Caco-2 (cell line): ENCODE data around the gene CCR3. TPM values are rescaled to one million over a fixed set of nuclear protein-coding genes. Genes with fewer than 3 reads are reported as not detected.

Experiments used
- BruUV-seq: library from RNA; stranded (reverse); fragments of 400-500 nt; replicated peaks from 2 replicates; lab custom pipeline; 2021; lab: Mats Ljungman, UMichigan
- CTCF ChIA-PET: fragments of 300-600 bp; sonication (Branson Sonifier 250); formaldehyde crosslinking; loops from one replicate; lab custom pipeline; 2022; ENCODE audit warnings: antibody characterized with exemption; lab: Charles Lee
- POLR2A ChIA-PET: fragments of 300-600 bp; sonication (Branson Sonifier 250); formaldehyde crosslinking; loops from one replicate; lab custom pipeline; 2022; ENCODE audit warnings: antibody characterized with exemption; lab: Charles Lee
- DNase-seq, 2 experiments: peaks; one replicate each; pipeline versions ENCODE4 v3.0.0 to v3.0.0-alpha.2; 2020 to 2022
- H3K27me3 ChIP-seq: replicated peaks from 2 replicates; pipeline ENCODE4 v1.6.0; 2011; ENCODE audit warnings: low read length; ENCODE audit not compliant: control insufficient read depth, insufficient read depth
- H3K36me3 ChIP-seq: 2 replicates; pipeline ENCODE4 v1.5.1; 2011; ENCODE audit warnings: low read length; ENCODE audit not compliant: control insufficient read depth, insufficient read depth
- H3K4me1 ChIP-seq: fragments of 250-450 bp; sonication (Bioruptor Pico); 2 replicates; pipeline ENCODE4 v1.5.1; 2020; ENCODE audit warnings: mild to moderate bottlenecking
- H3K4me3 ChIP-seq: 2 replicates; pipeline ENCODE4 v1.5.1; 2011; ENCODE audit warnings: low read depth, mild to moderate bottlenecking, control low read depth, low read length
- H3K9me3 ChIP-seq: fragments of 250-450 bp; sonication (Bioruptor Pico); 2 replicates; pipeline ENCODE4 v1.5.1; 2020; ENCODE audit warnings: mild to moderate bottlenecking, moderate library complexity
- H3K27ac Mint-ChIP-seq: one replicate; pipeline ENCODE4 v1.8.0; 2022; ENCODE audit warnings: mixed read lengths; ENCODE audit not compliant: unreplicated experiment
- H3K27me3 Mint-ChIP-seq: one replicate; pipeline ENCODE4 v1.8.0; 2022; ENCODE audit warnings: mixed read lengths; ENCODE audit not compliant: insufficient read depth, unreplicated experiment
- H3K36me3 Mint-ChIP-seq: one replicate; pipeline ENCODE4 v1.8.0; 2022; ENCODE audit warnings: mild to moderate bottlenecking, mixed read lengths; ENCODE audit not compliant: insufficient read depth, unreplicated experiment
- H3K4me1 Mint-ChIP-seq: one replicate; pipeline ENCODE4 v1.8.0; 2022; ENCODE audit warnings: low read depth, mixed read lengths; ENCODE audit not compliant: unreplicated experiment
- H3K4me3 Mint-ChIP-seq: one replicate; pipeline ENCODE4 v1.8.0; 2022; ENCODE audit warnings: mild to moderate bottlenecking, moderate library complexity, mixed read lengths; ENCODE audit not compliant: unreplicated experiment
- H3K9me3 Mint-ChIP-seq: one replicate; pipeline ENCODE4 v1.8.0; 2022; ENCODE audit warnings: mixed read lengths; ENCODE audit not compliant: unreplicated experiment
- CTCF ChIP-seq, 2 experiments: fragments of 200-600 bp in 1 of 2; IDR thresholded peaks; 1 replicate in 1 of 2; 2 replicates in 1 of 2; pipeline versions ENCODE4 v1.5.1 to v1.8.0; 2011 to 2022; ENCODE audit warnings: antibody characterized with exemption in 1 of 2, control low read depth in 1 of 2, inconsistent platforms in 1 of 2, low read depth in 1 of 2, low read length in 1 of 2, mild to moderate bottlenecking in 1 of 2, moderate library complexity in 1 of 2; ENCODE audit not compliant: insufficient read depth in 1 of 2, severe bottlenecking in 1 of 2, unreplicated experiment in 1 of 2
- intact Hi-C: fragments of 100-400 bp; cut with micrococcal nuclease; formaldehyde crosslinking; loops from one replicate; pipeline ENCODE4 v1.10.0; 2022; ENCODE audit not compliant: unreplicated experiment
- total RNA-seq: library from RNA; stranded (reverse); gene quantifications from 2 replicates; pipeline ENCODE4 v1.2.3, GENCODE V29; 2022

CCR3 gene
- total RNA-seq, 1 experiment from 2014 or later = 0.64 TPM

- no peak overlapping the region for H3K27ac Mint-ChIP-seq
- TF ChIP-seq CTCF (IDR thresholded peaks at IDR 0.05; ENCODE audit: insufficient read depth in 1 of 2, low read depth in 1 of 2, low read length in 1 of 2, severe bottlenecking in 1 of 2, unreplicated experiment in 1 of 2) = no peak
- ChIA-PET POLR2A (no interaction called here), CTCF (no interaction called here)
- no peaks in the 10 kb centered on the region for H3K27me3 ChIP-seq
- no peaks in the 10 kb centered on the region for H3K36me3 ChIP-seq
- no peak for DNase-seq
- H3K9me3 ChIP-seq = no peaks in the 10 kb centered on the region
- BruUV-seq = no TSS peak
- peaks cover 5% of the 10 kb centered on the region for H3K27me3 Mint-ChIP-seq
- H3K9me3 Mint-ChIP-seq = no peaks in the 10 kb centered on the region
- no peaks in the 10 kb centered on the region for H3K4me1 Mint-ChIP-seq
- intact Hi-C loops = no loop called here
- H3K4me3 Mint-ChIP-seq = no peak overlapping the region
- no peak overlapping the region for H3K4me3 ChIP-seq
- no peaks in the 10 kb centered on the region for H3K4me1 ChIP-seq
- no peaks in the 10 kb centered on the region for H3K36me3 Mint-ChIP-seq
These were observed 59.0 kb downstream of the CCR3 start for GRCh38 chr3:46301122-46301835.

GRCh38 chr3:46303240-46303639 lies 61.0 kb downstream of the CCR3 start:
- H3K4me1 ChIP-seq = no peaks in the 10 kb centered on the region
- no peak overlapping the region for H3K27ac Mint-ChIP-seq
- no peak for TF ChIP-seq CTCF (IDR thresholded peaks at IDR 0.05; ENCODE audit: insufficient read depth in 1 of 2, low read depth in 1 of 2, low read length in 1 of 2, severe bottlenecking in 1 of 2, unreplicated experiment in 1 of 2)
- no peaks in the 10 kb centered on the region for H3K4me1 Mint-ChIP-seq
- intact Hi-C loops = no loop called here
- H3K4me3 Mint-ChIP-seq = no peak overlapping the region
- H3K36me3 ChIP-seq = no peaks in the 10 kb centered on the region
- H3K27me3 ChIP-seq = no peaks in the 10 kb centered on the region
- ChIA-PET CTCF (no interaction called here), POLR2A (no interaction called here)
- H3K27me3 Mint-ChIP-seq = peaks cover 5% of the 10 kb centered on the region
- no peaks in the 10 kb centered on the region for H3K9me3 ChIP-seq
- no peaks in the 10 kb centered on the region for H3K36me3 Mint-ChIP-seq
- H3K4me3 ChIP-seq = no peak overlapping the region
- no TSS peak for BruUV-seq
- no peaks in the 10 kb centered on the region for H3K9me3 Mint-ChIP-seq
- no peak for DNase-seq

- ChIA-PET POLR2A (no interaction called here), CTCF (no interaction called here)
- Mint-ChIP-seq H3K4me3 (no peak overlapping the region), H3K9me3 (no peaks in the 10 kb centered on the region), H3K4me1 (no peaks in the 10 kb centered on the region), H3K36me3 (no peaks in the 10 kb centered on the region), H3K27ac (no peak overlapping the region), H3K27me3 (peaks cover 5% of the 10 kb centered on the region)
- TF ChIP-seq CTCF (IDR thresholded peaks at IDR 0.05; ENCODE audit: insufficient read depth in 1 of 2, low read depth in 1 of 2, low read length in 1 of 2, severe bottlenecking in 1 of 2, unreplicated experiment in 1 of 2) = no peak
- no peaks in the 10 kb centered on the region for H3K9me3 ChIP-seq
- H3K27me3 ChIP-seq = no peaks in the 10 kb centered on the region
- no peak for DNase-seq
- no TSS peak for BruUV-seq
- intact Hi-C loops = no loop called here
- no peaks in the 10 kb centered on the region for H3K4me1 ChIP-seq
- H3K4me3 ChIP-seq = no peak overlapping the region
- no peaks in the 10 kb centered on the region for H3K36me3 ChIP-seq
These were observed 62.5 kb downstream of the CCR3 start for GRCh38 chr3:46304739-46305138.
